ENCODE results near the gene CFI. TPM values are rescaled to one million over a fixed set of nuclear protein-coding genes. Genes with fewer than 3 reads are reported as not detected.
"Not testable (repeated sequence)": the region's sequence is repeated elsewhere in the genome, so short reads cannot be mapped to it uniquely, and the experiment has no call there.

The CFI gene
- total RNA-seq, 2 donors from 2014 or later, result 1.6 to 6.8 TPM

GRCh38 chr4:109798866-109799265 is 2.9 kb downstream of the CFI start:
- intact Hi-C loops (cut with DNase I), result loop anchor here (10.0 kb wide), 1 partner anchor 64 kb away; the partner anchor contains the start of gene PLA2G12A
- Histone ChIP-seq H3K27ac (no peak overlapping the region), H3K36me3 (no peaks in the 10 kb centered on the region), H3K9me3 (no peaks in the 10 kb centered on the region), H3K4me3 (no peak overlapping the region), H3K9ac (ENCODE audit: low read depth in 2 of 2, low read length in 2 of 2) (no peak overlapping the region), H3K27me3 (no peaks in the 10 kb centered on the region), H3K4me1 (no peaks in the 10 kb centered on the region)
- no peak for TF ChIP-seq CTCF (IDR thresholded peaks at IDR 0.05)
- DNase-seq, result no peak

- no peaks in the 10 kb centered on the region for H3K4me1 ChIP-seq
- intact Hi-C loops (cut with DNase I), result loop anchor here (10.0 kb wide), 1 partner anchor 60 kb away; the partner anchor contains the start of gene PLA2G12A
- no peak for DNase-seq
- no peak overlapping the region for H3K9ac ChIP-seq (ENCODE audit: low read depth in 2 of 2, low read length in 2 of 2)
- no peak overlapping the region for H3K27ac ChIP-seq
- TF ChIP-seq CTCF (IDR thresholded peaks at IDR 0.05), result no peak
- no peak overlapping the region for H3K4me3 ChIP-seq
- no peaks in the 10 kb centered on the region for H3K9me3 ChIP-seq
- H3K27me3 ChIP-seq, result no peaks in the 10 kb centered on the region
- no peaks in the 10 kb centered on the region for H3K36me3 ChIP-seq
Observed at GRCh38 chr4:109795059-109795458, 6.7 kb downstream of the CFI start.

GRCh38 chr4:109787807-109788206 is 14.0 kb downstream of the CFI start:
- H3K36me3 ChIP-seq, result no peaks in the 10 kb centered on the region
- no peaks in the 10 kb centered on the region for H3K4me1 ChIP-seq
- H3K4me3 ChIP-seq, result no peak overlapping the region
- TF ChIP-seq CTCF (IDR thresholded peaks at IDR 0.05), result no peak
- H3K9me3 ChIP-seq, result no peaks in the 10 kb centered on the region
- H3K27ac ChIP-seq, result no peak overlapping the region
- no peaks in the 10 kb centered on the region for H3K27me3 ChIP-seq
- no peak for DNase-seq
- intact Hi-C loops (cut with DNase I), result no loop called here
- H3K9ac ChIP-seq (ENCODE audit: low read depth in 2 of 2, low read length in 2 of 2), result no peak overlapping the region

- Histone ChIP-seq H3K9me3 (no peaks in the 10 kb centered on the region), H3K27ac (no peak overlapping the region), H3K4me3 (no peak overlapping the region), H3K4me1 (no peaks in the 10 kb centered on the region), H3K36me3 (no peaks in the 10 kb centered on the region), H3K27me3 (no peaks in the 10 kb centered on the region), H3K9ac (ENCODE audit: low read depth in 2 of 2, low read length in 2 of 2) (no peak overlapping the region)
- no peak for DNase-seq
- no peak for TF ChIP-seq CTCF (IDR thresholded peaks at IDR 0.05)
- intact Hi-C loops (cut with DNase I), result no loop called here
Observed at GRCh38 chr4:109786846-109787245, 15.0 kb downstream of the CFI start.

GRCh38 chr4:109782092-109782491 is 19.7 kb downstream of the CFI start:
- intact Hi-C loops (cut with DNase I); H3K4me1 ChIP-seq; DNase-seq; H3K27ac ChIP-seq; H3K36me3 ChIP-seq; H3K4me3 ChIP-seq; H3K9ac ChIP-seq (ENCODE audit: low read depth in 2 of 2, low read length in 2 of 2); H3K9me3 ChIP-seq; H3K27me3 ChIP-seq: not testable (repeated sequence)

GRCh38 chr4:109764789-109765402 is 36.9 kb downstream of the CFI start:
- H3K4me1 ChIP-seq, result no peaks in the 10 kb centered on the region
- no peak overlapping the region for H3K9ac ChIP-seq (ENCODE audit: low read depth in 2 of 2, low read length in 2 of 2)
- H3K36me3 ChIP-seq, result no peaks in the 10 kb centered on the region
- H3K27ac ChIP-seq, result no peak overlapping the region
- no peaks in the 10 kb centered on the region for H3K27me3 ChIP-seq
- TF ChIP-seq CTCF (IDR thresholded peaks at IDR 0.05), result no peak
- no peaks in the 10 kb centered on the region for H3K9me3 ChIP-seq
- no peak overlapping the region for H3K4me3 ChIP-seq
- no peak for DNase-seq
- intact Hi-C loops (cut with DNase I), result no loop called here

Data from colonic mucosa (tissue), 4 donors.